Calu3 (cell line): ENCODE measurements around the gene NCAPH2. TPM values are rescaled to one million over a fixed set of nuclear protein-coding genes. Genes with fewer than 3 reads are reported as not detected.

Experiments
- BruUV-seq: library from RNA; stranded (reverse); fragments of 400-500 nt; replicated peaks from 2 replicates; lab custom pipeline; 2021; lab: Mats Ljungman, UMichigan
- CTCF ChIA-PET: fragments of 300-600 bp; sonication (Branson Sonifier 250); formaldehyde crosslinking; loops from one replicate; lab custom pipeline; 2022; ENCODE audit warnings: antibody characterized with exemption; lab: Charles Lee
- DNase-seq: peaks from one replicate; pipeline ENCODE4 v3.0.0; 2022
- H3K27ac Mint-ChIP-seq: one replicate; pipeline ENCODE4 v1.8.0; 2022; ENCODE audit warnings: mixed read lengths; ENCODE audit not compliant: unreplicated experiment
- H3K27me3 Mint-ChIP-seq: one replicate; pipeline ENCODE4 v1.8.0; 2022; ENCODE audit warnings: mixed read lengths; ENCODE audit not compliant: unreplicated experiment
- H3K36me3 Mint-ChIP-seq: one replicate; pipeline ENCODE4 v1.8.0; 2022; ENCODE audit warnings: mild to moderate bottlenecking, moderate library complexity, mixed read lengths; ENCODE audit not compliant: insufficient read depth, unreplicated experiment
- H3K4me1 Mint-ChIP-seq: one replicate; pipeline ENCODE4 v1.8.0; 2022; ENCODE audit warnings: mild to moderate bottlenecking, low read depth, mixed read lengths; ENCODE audit not compliant: unreplicated experiment
- H3K4me3 Mint-ChIP-seq: one replicate; pipeline ENCODE4 v1.8.0; 2022; ENCODE audit warnings: mild to moderate bottlenecking, low read depth, moderate library complexity, mixed read lengths; ENCODE audit not compliant: unreplicated experiment
- H3K9me3 Mint-ChIP-seq: one replicate; pipeline ENCODE4 v1.8.0; 2022; ENCODE audit warnings: low read depth, mixed read lengths; ENCODE audit not compliant: unreplicated experiment
- intact Hi-C: fragments of 100-400 bp; cut with micrococcal nuclease; formaldehyde crosslinking; loops from one replicate; pipeline ENCODE4 v1.10.0; 2022; ENCODE audit not compliant: unreplicated experiment
- total RNA-seq: library from RNA; stranded (reverse); gene quantifications from 2 replicates; pipeline ENCODE4 v1.2.3, GENCODE V29; 2022
- TF ChIP-seq, protein P1 (sequence below): fragments of 200-600 bp; IDR thresholded peaks from one replicate; pipeline ENCODE4 v1.8.0; 2022; ENCODE audit warnings: antibody characterized with exemption; ENCODE audit not compliant: unreplicated experiment

Gene NCAPH2
- total RNA-seq, 1 experiment from 2014 or later: 92.0 TPM

- peak overlapping the region; percentile 92 for H3K27ac Mint-ChIP-seq
- CTCF ChIA-PET: interaction anchor here (0.6 kb wide), 1 partner anchor 94 kb away, joined by 5 read pairs; no protein-coding TSS in a partner anchor
- intact Hi-C loops: no loop called here
- H3K4me3 Mint-ChIP-seq: peak overlapping the region; percentile 85
- H3K36me3 Mint-ChIP-seq: peaks cover 99% of the 10 kb centered on the region
- BruUV-seq: no TSS peak
- H3K4me1 Mint-ChIP-seq: peaks cover 20% of the 10 kb centered on the region
- no peaks in the 10 kb centered on the region for H3K9me3 Mint-ChIP-seq
- DNase-seq: peak; percentile 71
- TF ChIP-seq, protein P1, sequence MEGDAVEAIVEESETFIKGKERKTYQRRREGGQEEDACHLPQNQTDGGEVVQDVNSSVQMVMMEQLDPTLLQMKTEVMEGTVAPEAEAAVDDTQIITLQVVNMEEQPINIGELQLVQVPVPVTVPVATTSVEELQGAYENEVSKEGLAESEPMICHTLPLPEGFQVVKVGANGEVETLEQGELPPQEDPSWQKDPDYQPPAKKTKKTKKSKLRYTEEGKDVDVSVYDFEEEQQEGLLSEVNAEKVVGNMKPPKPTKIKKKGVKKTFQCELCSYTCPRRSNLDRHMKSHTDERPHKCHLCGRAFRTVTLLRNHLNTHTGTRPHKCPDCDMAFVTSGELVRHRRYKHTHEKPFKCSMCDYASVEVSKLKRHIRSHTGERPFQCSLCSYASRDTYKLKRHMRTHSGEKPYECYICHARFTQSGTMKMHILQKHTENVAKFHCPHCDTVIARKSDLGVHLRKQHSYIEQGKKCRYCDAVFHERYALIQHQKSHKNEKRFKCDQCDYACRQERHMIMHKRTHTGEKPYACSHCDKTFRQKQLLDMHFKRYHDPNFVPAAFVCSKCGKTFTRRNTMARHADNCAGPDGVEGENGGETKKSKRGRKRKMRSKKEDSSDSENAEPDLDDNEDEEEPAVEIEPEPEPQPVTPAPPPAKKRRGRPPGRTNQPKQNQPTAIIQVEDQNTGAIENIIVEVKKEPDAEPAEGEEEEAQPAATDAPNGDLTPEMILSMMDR: no peak
- no peaks in the 10 kb centered on the region for H3K27me3 Mint-ChIP-seq
Measured at GRCh38 chr22:50526834-50527801, 19.1 kb downstream of the NCAPH2 start.

DNA sequence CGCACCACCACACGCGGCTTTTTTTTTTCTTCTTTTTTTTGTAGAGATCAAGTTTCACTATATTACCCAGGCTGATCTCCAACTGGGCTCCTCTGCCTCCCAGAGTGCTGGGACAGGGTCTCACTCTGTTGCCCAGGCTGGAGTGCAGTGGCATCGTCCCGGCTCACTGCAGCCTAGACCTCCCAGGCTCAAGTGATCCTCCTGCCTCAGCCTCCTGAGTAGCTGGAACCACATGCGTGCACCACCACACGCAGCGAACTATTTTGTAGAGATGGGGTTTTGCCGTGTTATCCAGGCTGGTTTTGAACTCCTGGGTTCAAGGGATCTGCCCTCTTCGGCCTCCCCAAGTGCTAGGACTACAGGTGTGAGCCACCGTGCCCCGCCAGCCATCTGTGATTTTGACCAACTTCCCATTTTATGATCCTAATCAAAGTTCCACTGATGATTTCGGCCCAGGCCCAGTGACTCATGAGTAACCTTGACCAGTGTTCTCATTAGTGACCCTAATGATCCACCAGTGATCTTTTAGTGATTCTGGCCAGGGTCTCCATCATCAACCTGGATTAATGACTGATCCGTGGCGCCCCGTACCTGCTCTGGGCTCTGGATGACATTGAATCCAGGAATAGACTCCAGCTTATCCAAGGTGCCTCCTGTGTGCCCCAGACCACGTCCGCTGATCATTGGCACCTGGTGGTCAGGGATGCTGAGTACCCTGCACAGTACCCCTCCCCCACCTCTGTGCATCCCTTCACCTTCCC lies 20.1 kb downstream of the NCAPH2 start:
- TSS peak; percentile 4 for BruUV-seq
- Mint-ChIP-seq H3K4me1 (peaks cover 28% of the 10 kb centered on the region), H3K9me3 (no peaks in the 10 kb centered on the region), H3K4me3 (peak overlapping the region; percentile 90), H3K27me3 (no peaks in the 10 kb centered on the region), H3K36me3 (peaks cover 100% of the 10 kb centered on the region), H3K27ac (peak overlapping the region; percentile 92)
- no peak for DNase-seq
- intact Hi-C loops: no loop called here
- CTCF ChIA-PET: interaction anchor here (0.5 kb wide), 1 partner anchor 142 kb away, joined by 3 read pairs; no protein-coding TSS in a partner anchor
- TF ChIP-seq, protein P1: no peak

DNA sequence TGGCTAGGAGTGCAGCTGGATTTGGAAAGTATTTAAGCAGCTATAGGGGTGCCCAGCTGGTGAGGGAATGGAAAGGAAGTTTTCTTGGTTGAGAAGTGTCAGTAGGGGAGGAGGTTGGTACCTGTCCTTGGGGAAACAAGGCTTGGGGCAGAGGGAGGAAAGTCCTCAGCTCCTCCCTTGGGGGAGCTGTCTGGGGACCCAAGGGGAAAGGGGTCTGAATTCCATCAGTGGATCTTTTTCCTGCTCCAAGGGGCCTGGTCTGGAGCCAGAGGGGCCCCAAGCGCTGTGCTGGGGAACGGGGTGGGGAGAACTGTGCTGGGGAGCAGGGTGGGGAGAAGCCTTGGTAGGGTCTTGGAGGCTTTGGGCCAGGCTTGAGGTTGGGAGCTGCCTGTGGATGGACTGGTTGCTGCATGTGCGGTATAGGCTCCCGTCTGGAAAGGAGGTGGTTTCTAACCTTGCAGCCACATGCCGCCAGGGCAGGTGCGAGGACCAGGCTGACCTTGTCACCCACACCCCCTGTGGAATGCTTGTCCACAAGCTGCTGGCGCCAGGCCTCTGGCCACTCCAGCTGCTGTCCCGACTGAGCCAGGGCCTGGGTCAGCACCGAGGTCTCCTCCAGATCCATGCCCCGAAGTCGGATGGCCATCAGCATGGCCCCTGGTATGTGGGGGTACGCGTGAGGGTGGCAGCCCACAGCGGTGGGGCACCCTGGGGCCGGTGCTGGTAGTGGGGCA lies 20.8 kb downstream of the NCAPH2 start:
- peak overlapping the region; percentile 92 for H3K27ac Mint-ChIP-seq
- intact Hi-C loops: no loop called here
- H3K36me3 Mint-ChIP-seq: peaks cover 100% of the 10 kb centered on the region
- DNase-seq: no peak
- TF ChIP-seq, protein P1: no peak
- no peaks in the 10 kb centered on the region for H3K9me3 Mint-ChIP-seq
- H3K27me3 Mint-ChIP-seq: no peaks in the 10 kb centered on the region
- peaks cover 33% of the 10 kb centered on the region for H3K4me1 Mint-ChIP-seq
- H3K4me3 Mint-ChIP-seq: peak overlapping the region; percentile 90
- no TSS peak for BruUV-seq
- CTCF ChIA-PET: interaction anchor here (0.5 to 1.8 kb wide), 3 partner anchors 21 to 141 kb away, joined by 3 to 10 read pairs (median 3); partner anchors contain the start of genes LMF2 and NCAPH2
